Ovary (tissue), 9 donors: ENCODE measurements around the gene SETBP1. TPM values are rescaled to one million over a fixed set of nuclear protein-coding genes. Genes with fewer than 3 reads are reported as not detected.
"Not testable (repeated sequence)": the region's sequence is repeated elsewhere in the genome, so short reads cannot be mapped to it uniquely, and the experiment has no call there.

ENCODE experiments used
- DNase-seq, 5 donors: peaks; one replicate each; pipeline ENCODE4 v3.0.0-alpha.2; 2019 to 2020
- H3K27ac ChIP-seq, 2 donors: fragments of 200-600 bp; one replicate each; pipeline versions ENCODE4 v1.5.1 to v1.8.0; 2019 to 2022
- H3K27me3 ChIP-seq: fragments of 200-600 bp; one replicate; pipeline ENCODE4 v1.8.0; 2022
- H3K36me3 ChIP-seq: fragments of 200-600 bp; sonication (generic); one replicate; pipeline ENCODE4 v1.5.1; 2019
- H3K4me1 ChIP-seq: one replicate; pipeline ENCODE4 v1.8.1; 2013; ENCODE audit warnings: mild to moderate bottlenecking, moderate library complexity; ENCODE audit not compliant: insufficient read depth
- H3K4me3 ChIP-seq: fragments of 200-600 bp; sonication (generic); one replicate; pipeline ENCODE4 v1.5.1; 2017
- H3K9me3 ChIP-seq, 2 donors: fragments of 200-600 bp in 1 of 2; sonication (generic) in 1 of 2; one replicate each; pipeline versions ENCODE4 v1.5.1 to v1.8.1; 2013 to 2019; ENCODE audit warnings: mild to moderate bottlenecking in 1 of 2, moderate library complexity in 1 of 2
- EP300 ChIP-seq: sonication (generic); formaldehyde crosslinking; IDR thresholded peaks from one replicate; pipeline ENCODE4 v1.6.1; 2017; ENCODE audit warnings: antibody characterized with exemption
- POLR2A ChIP-seq: fragments of 450-650 bp; IDR thresholded peaks from one replicate; pipeline ENCODE4 v1.6.1; 2017; ENCODE audit warnings: antibody characterized with exemption, mild to moderate bottlenecking, moderate library complexity
- WGBS, 3 donors: extraction: QIAGEN DNeasy Blood & Tissue Kit in 1 of 3; methylation state at CpG; one replicate each; pipeline versions ENCODE4 v1.1.5 to v1.1.7; 2013 to 2017; 5-methylcytosine and 5-hydroxymethylcytosine counted together
- intact Hi-C, 4 donors: fragments of 100-400 bp; cut with DNase I; formaldehyde crosslinking; loops; one replicate each; pipeline versions ENCODE4 v1.11.0 to v1.15.1; 2022 to 2023
- polyA plus RNA-seq, 2 donors: library from polyadenylated mRNA; stranded (reverse); fragments of 200-250 nt in 1 of 2; fragments of 350-450 nt in 1 of 2; fragmentation: Illumina TruSeq in 1 of 2; extraction: RNeasy Lipid Tissue Mini Kit (QIAGEN cat#74804) in 1 of 2; gene quantifications; one replicate each; pipeline ENCODE4 v1.2.3, GENCODE V29; 2013 to 2014
- total RNA-seq, 7 donors: library from RNA; depleted of rRNA in 2 of 7; stranded (reverse); fragments of >200 nt in 2 of 7; fragmentation: NEBNext Ultra II Directional in 3 of 7; extraction: Animal tissue kit (Norgen Biotek cat#: 25700) in 3 of 7; gene quantifications; one replicate each; pipeline versions ENCODE4 v1.1.0 to v1.2.4, GENCODE V29; 2016 to 2023
- TF ChIP-seq, protein P1 (sequence below), 3 donors: fragments of 450-650 bp in 2 of 3; fragments of 200-600 bp in 1 of 3; IDR thresholded peaks; one replicate each; pipeline versions ENCODE4 v1.5.1 to v1.8.0; 2016 to 2022; ENCODE audit warnings: antibody characterized with exemption in 3 of 3, mild to moderate bottlenecking in 1 of 3
- donor health status: DM: no; HTN: no; CAD: no; lungs with moderate emphysema.
- donor health status: DM: no; HTN: no; CAD: no.
- donor health status: Bipolar disorder and iron deficiency.
- donor health status: DM: yes; HTN: yes; CAD: no.
- donor health status: DM: no; HTN: no; CAD: no.
- donor health status: DM: yes; HTN: yes; CAD: no.

The SETBP1 gene
- total and polyA plus RNA-seq, 9 donors, result 7.8 to 53.7 (median 28.4) TPM

DNA sequence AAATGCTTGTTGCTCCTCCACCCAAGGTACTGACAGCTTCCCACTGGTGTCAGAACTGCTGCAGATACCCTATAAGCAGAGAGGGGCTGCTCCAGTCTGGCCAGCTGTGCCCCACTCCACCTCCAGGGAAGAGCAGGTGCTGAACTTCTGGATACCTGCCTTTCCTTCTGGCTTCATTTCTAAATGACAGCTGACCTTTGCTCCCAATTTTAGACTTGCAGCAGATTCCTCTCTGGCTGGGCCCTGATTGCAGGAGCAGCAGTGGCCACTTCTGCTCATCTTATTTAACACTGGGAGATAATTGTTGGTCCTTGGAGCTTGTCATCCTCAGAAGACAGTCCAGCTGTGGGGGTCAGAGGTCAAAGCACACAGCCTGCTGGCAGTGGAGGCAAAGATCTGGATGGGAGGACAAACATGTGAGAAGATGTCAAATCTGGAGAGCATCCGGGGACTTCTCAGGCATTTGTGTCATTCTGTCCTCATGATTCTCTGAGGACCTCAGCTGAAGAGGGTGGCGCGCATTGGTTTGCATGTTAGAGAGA is 38.9 kb downstream of the SETBP1 start:
- no peak overlapping the region for H3K27ac ChIP-seq
- no peak overlapping the region for H3K4me3 ChIP-seq
- intact Hi-C loops, result no loop called here
- WGBS, 3 donors, result 70 to 78% (median 71%) methylated on average over 3 of the region's 3 CpGs
- peaks cover 15% of the 10 kb centered on the region for H3K4me1 ChIP-seq
- TF ChIP-seq POLR2A (no peak), EP300 (no peak)
- TF ChIP-seq, protein P1, sequence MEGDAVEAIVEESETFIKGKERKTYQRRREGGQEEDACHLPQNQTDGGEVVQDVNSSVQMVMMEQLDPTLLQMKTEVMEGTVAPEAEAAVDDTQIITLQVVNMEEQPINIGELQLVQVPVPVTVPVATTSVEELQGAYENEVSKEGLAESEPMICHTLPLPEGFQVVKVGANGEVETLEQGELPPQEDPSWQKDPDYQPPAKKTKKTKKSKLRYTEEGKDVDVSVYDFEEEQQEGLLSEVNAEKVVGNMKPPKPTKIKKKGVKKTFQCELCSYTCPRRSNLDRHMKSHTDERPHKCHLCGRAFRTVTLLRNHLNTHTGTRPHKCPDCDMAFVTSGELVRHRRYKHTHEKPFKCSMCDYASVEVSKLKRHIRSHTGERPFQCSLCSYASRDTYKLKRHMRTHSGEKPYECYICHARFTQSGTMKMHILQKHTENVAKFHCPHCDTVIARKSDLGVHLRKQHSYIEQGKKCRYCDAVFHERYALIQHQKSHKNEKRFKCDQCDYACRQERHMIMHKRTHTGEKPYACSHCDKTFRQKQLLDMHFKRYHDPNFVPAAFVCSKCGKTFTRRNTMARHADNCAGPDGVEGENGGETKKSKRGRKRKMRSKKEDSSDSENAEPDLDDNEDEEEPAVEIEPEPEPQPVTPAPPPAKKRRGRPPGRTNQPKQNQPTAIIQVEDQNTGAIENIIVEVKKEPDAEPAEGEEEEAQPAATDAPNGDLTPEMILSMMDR (IDR thresholded peaks at IDR 0.05), result no peak
- no peaks in the 10 kb centered on the region for H3K9me3 ChIP-seq
- H3K27me3 ChIP-seq, result no peaks in the 10 kb centered on the region
- no peaks in the 10 kb centered on the region for H3K36me3 ChIP-seq
- peak in 2 of 5 donors; percentile 44 to 57 for DNase-seq

DNA sequence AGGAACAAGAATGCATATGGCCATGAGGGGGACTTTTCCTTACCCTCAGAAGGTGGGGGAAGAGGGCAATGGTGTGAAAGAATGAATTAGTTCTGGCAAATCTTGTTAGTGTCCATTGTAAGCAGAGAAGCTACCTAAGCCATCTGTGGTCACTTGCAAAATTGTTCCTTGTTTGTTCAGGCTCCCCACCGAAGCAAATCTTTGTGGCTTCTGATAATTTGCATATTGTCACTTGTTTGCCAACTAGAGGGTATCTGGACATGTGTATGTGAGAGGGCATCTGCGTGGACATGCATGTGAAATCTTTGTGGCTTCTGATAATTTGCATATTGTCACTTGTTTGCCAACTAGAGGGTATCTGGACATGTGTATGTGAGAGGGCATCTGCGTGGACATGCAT is 41.1 kb downstream of the SETBP1 start:
- H3K36me3 ChIP-seq, H3K4me3 ChIP-seq, H3K27ac ChIP-seq, H3K9me3 ChIP-seq, DNase-seq, H3K27me3 ChIP-seq, intact Hi-C loops: not testable (repeated sequence)
- 93 to 94% (median 94%) methylated on average over 3 of the region's 3 CpGs for WGBS, 3 donors
- H3K4me1 ChIP-seq, result peaks cover 18% of the 10 kb centered on the region

DNA sequence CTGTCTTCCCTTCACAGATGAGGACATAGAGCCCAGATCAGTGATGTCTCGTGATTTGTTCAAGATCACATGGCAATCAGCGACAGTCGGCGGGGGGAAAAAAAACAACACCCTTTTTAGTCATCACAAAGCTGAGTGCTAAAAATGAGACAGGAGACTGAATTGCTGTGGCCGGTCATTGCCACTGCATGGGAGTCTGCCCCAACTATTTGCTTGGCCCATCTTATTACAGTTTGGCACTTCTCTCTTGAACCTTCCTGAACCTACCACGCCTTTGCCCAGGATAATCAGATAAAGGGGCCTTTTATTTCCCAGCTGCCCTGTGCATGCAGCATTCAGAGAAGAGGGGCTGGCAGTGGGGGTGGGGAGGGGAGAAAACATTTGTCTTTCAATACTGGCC is 42.7 kb downstream of the SETBP1 start:
- WGBS, 3 donors, result 89 to 94% (median 91%) methylated on average over 6 of the region's 6 CpGs
- peaks cover 22% of the 10 kb centered on the region for H3K4me1 ChIP-seq
- H3K4me3 ChIP-seq, result no peak overlapping the region
- H3K27ac ChIP-seq, result no peak overlapping the region
- TF ChIP-seq EP300 (no peak), POLR2A (no peak)
- TF ChIP-seq, protein P1 (IDR thresholded peaks at IDR 0.05), result no peak
- no peaks in the 10 kb centered on the region for H3K36me3 ChIP-seq
- no peak for DNase-seq
- H3K27me3 ChIP-seq, result no peaks in the 10 kb centered on the region
- intact Hi-C loops, result no loop called here
- no peaks in the 10 kb centered on the region for H3K9me3 ChIP-seq

DNA sequence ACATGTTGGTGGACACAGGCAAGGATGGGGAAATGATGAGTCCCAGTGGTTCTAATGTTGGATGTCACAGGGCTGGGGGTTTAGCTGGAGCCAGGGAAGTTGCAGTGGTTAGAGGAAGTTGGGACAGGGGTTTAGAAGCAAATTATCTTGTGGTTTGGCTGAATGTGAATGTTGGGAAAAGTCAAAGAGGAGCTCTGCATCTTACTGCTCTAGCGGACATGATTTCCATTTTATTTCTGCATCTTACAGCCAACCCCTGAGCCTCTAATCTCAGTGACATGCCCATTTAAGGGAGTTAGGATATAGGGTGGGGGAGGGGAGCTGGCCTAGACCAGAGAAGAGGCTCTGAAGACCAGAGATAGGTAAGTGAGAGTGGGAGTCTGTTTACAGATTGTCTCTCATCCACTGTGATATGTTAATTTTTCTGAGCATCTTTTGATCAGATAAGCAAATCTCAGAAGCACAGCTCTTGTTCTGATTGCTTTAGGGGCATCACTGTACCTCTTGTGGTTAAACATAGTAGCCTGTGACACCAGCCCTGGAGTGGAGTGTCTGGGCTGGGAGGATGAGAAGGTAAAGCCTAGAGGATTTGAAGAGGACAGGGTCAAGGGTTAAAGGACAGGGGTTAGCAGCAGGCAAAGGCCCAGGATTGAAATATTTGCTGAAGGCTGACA is 43.6 kb downstream of the SETBP1 start:
- H3K27ac ChIP-seq, result no peak overlapping the region
- no peaks in the 10 kb centered on the region for H3K9me3 ChIP-seq
- H3K4me1 ChIP-seq, result peaks cover 20% of the 10 kb centered on the region
- 56 to 67% (median 65%) methylated on average over 1 of the region's 1 CpG for WGBS, 3 donors
- no peak for TF ChIP-seq POLR2A
- no peak for TF ChIP-seq EP300
- TF ChIP-seq, protein P1 (IDR thresholded peaks at IDR 0.05), result no peak
- no peaks in the 10 kb centered on the region for H3K36me3 ChIP-seq
- no peak for DNase-seq
- intact Hi-C loops, result no loop called here
- no peaks in the 10 kb centered on the region for H3K27me3 ChIP-seq
- no peak overlapping the region for H3K4me3 ChIP-seq

DNA sequence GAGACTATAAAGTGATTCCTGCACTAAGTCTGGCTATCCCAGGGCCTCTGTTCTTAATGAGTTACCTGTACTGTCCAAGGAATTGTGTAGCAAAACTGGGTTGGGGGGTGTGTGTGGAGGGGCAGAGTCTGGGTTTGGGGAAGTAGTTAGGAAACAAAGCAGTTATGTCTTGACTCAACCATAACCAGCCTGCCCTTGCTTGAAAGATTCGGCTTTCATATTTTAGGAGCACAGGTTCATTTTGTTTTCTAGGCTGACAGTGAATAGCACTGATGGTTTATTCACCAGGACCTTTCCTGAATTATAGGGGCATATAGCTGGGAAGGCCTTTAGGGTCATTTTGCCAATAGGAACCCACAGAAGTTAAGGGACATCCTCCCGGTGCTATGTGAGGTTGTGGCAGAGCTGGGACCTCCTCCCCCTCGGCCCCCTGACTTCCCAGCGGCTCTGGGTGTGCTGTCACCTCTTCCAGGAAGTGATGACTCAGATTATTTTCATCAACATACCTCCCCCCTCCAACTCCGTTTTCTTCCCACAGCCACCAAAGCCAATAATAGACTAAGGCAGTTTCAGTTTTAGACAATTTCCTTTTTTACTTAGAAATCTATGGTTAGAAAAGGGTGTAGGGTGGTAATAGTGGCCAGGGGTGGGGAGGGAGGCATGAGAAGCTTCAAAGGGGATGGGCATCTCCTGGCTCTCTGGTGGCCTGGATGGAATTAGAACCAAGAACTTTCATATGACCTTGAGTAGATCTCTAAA is 44.8 kb downstream of the SETBP1 start:
- DNase-seq, result peak; percentile 41 to 75 (median 54)
- Histone ChIP-seq H3K9me3 (no peaks in the 10 kb centered on the region), H3K27me3 (no peaks in the 10 kb centered on the region), H3K27ac (peak overlapping the region; percentile 32 to 80), H3K4me3 (no peak overlapping the region), H3K4me1 (peaks cover 17% of the 10 kb centered on the region), H3K36me3 (no peaks in the 10 kb centered on the region)
- intact Hi-C loops, result no loop called here
- 23 to 24% (median 23%) methylated on average over 5 of the region's 5 CpGs for WGBS, 3 donors
- TF ChIP-seq EP300 (peak; percentile 55), POLR2A (no peak)
- TF ChIP-seq, protein P1 (IDR thresholded peaks at IDR 0.05), result no peak
